ENCODE results near the gene TMEM161A.

Gene TMEM161A

GRCh38 chr19:19111967-19112580 lies 26.2 kb downstream of the TMEM161A start:
- Histone ChIP-seq H2AK5ac (ENCODE audit: low read depth, low read length) (peak overlapping the region; percentile 68), H3K36me3 (replicated peaks in 1 of 2; ENCODE audit: control insufficient read depth in 2 of 2, insufficient read depth in 2 of 2, low read length in 2 of 2) (peaks cover 0 to under 1% of the 10 kb centered on the region in 2 donors), H4K8ac (ENCODE audit: low read depth, low read length) (peak overlapping the region; percentile 89), H3K79me1 (ENCODE audit: low read depth, low read length) (peaks cover 2% of the 10 kb centered on the region), H2BK15ac (ENCODE audit: low read length) (no peak overlapping the region), H3K9ac (ENCODE audit: low read depth, low read length, poor library complexity) (no peak overlapping the region), H3K14ac (ENCODE audit: low read length) (no peak overlapping the region), H3K4me3 (ENCODE audit: low read length in 2 of 2) (peak overlapping the region in 1 of 2 donors; percentile 39), H3K23ac (ENCODE audit: low read depth, low read length, poor library complexity) (peak overlapping the region; percentile 2), H3K27ac (replicated peaks; ENCODE audit: low read length) (no peak overlapping the region), H3K27me3 (ENCODE audit: control insufficient read depth in 3 of 3, insufficient read depth in 3 of 3, low read depth in 1 of 3, low read length in 3 of 3) (no peaks in the 10 kb centered on the region), H2BK5ac (ENCODE audit: low read length) (no peak overlapping the region), H3K9me3 (replicated peaks in 1 of 2; ENCODE audit: control insufficient read depth in 2 of 2, insufficient read depth in 1 of 2, low read depth in 1 of 2, low read length in 2 of 2) (no peaks in the 10 kb centered on the region), H4K91ac (ENCODE audit: low read depth, low read length, poor library complexity) (no peak overlapping the region), H3K4me2 (ENCODE audit: insufficient read depth, low read length, poor library complexity, severe bottlenecking) (no peak overlapping the region), H2BK12ac (ENCODE audit: low read length) (peak overlapping the region; percentile 46), H3K4ac (ENCODE audit: low read length) (no peak overlapping the region), H2AFZ (ENCODE audit: low read length) (no peak overlapping the region), H3K4me1 (ENCODE audit: control insufficient read depth in 2 of 2, insufficient read depth in 1 of 2, low read depth in 1 of 2, low read length in 2 of 2) (peaks cover 8 to 9% of the 10 kb centered on the region in 2 donors), H2BK120ac (ENCODE audit: low read depth, low read length) (no peak overlapping the region), H3K18ac (ENCODE audit: low read length) (no peak overlapping the region)
- no CpG with 5 or more reads among the region's 9 CpGs for whole genome bisulfite sequencing, 2 donors (ENCODE audit: extremely low coverage in 2 of 2, insufficient read length in 2 of 2, insufficient replicate concordance in 1 of 2)
- DNase-seq (ENCODE audit: low spot score) = no peak

GRCh38 chr19:19111136-19111835 lies 27.0 kb downstream of the TMEM161A start:
- Histone ChIP-seq H3K36me3 (replicated peaks in 1 of 2; ENCODE audit: control insufficient read depth in 2 of 2, insufficient read depth in 2 of 2, low read length in 2 of 2) (no peaks in the 10 kb centered on the region), H3K4me2 (ENCODE audit: insufficient read depth, low read length, poor library complexity, severe bottlenecking) (no peak overlapping the region), H2BK120ac (ENCODE audit: low read depth, low read length) (no peak overlapping the region), H3K27me3 (ENCODE audit: control insufficient read depth in 3 of 3, insufficient read depth in 3 of 3, low read depth in 1 of 3, low read length in 3 of 3) (no peaks in the 10 kb centered on the region), H3K9me3 (replicated peaks in 1 of 2; ENCODE audit: control insufficient read depth in 2 of 2, insufficient read depth in 1 of 2, low read depth in 1 of 2, low read length in 2 of 2) (no peaks in the 10 kb centered on the region), H2BK5ac (ENCODE audit: low read length) (peak overlapping the region; percentile 53), H3K9ac (ENCODE audit: low read depth, low read length, poor library complexity) (peak overlapping the region; percentile 21), H2AFZ (ENCODE audit: low read length) (no peak overlapping the region), H3K27ac (replicated peaks; ENCODE audit: low read length) (no peak overlapping the region), H3K4ac (ENCODE audit: low read length) (no peak overlapping the region), H3K79me1 (ENCODE audit: low read depth, low read length) (peaks cover 2% of the 10 kb centered on the region), H2BK12ac (ENCODE audit: low read length) (peak overlapping the region; percentile 41), H2BK15ac (ENCODE audit: low read length) (no peak overlapping the region), H4K8ac (ENCODE audit: low read depth, low read length) (no peak overlapping the region), H2AK5ac (ENCODE audit: low read depth, low read length) (peak overlapping the region; percentile 75), H4K91ac (ENCODE audit: low read depth, low read length, poor library complexity) (no peak overlapping the region), H3K18ac (ENCODE audit: low read length) (peak overlapping the region; percentile 38), H3K4me3 (ENCODE audit: low read length in 2 of 2) (no peak overlapping the region), H3K23ac (ENCODE audit: low read depth, low read length, poor library complexity) (peak overlapping the region; percentile 89), H3K4me1 (ENCODE audit: control insufficient read depth in 2 of 2, insufficient read depth in 1 of 2, low read depth in 1 of 2, low read length in 2 of 2) (peaks cover 9% of the 10 kb centered on the region in 2 donors), H3K14ac (ENCODE audit: low read length) (peak overlapping the region; percentile 94)
- no peak for DNase-seq (ENCODE audit: low spot score)
- no CpG with 5 or more reads among the region's 15 CpGs for WGBS, 2 donors (ENCODE audit: extremely low coverage in 2 of 2, insufficient read length in 2 of 2, insufficient replicate concordance in 1 of 2)

GRCh38 chr19:19110410-19111135 lies 27.7 kb downstream of the TMEM161A start:
- H2AFZ ChIP-seq (ENCODE audit: low read length) = peak overlapping the region; percentile 40
- no peak for DNase-seq (ENCODE audit: low spot score)
- H2BK12ac ChIP-seq (ENCODE audit: low read length) = peak overlapping the region; percentile 41
- H4K91ac ChIP-seq (ENCODE audit: low read depth, low read length, poor library complexity) = no peak overlapping the region
- no peak overlapping the region for H3K4me3 ChIP-seq (ENCODE audit: low read length in 2 of 2)
- no peak overlapping the region for H3K4ac ChIP-seq (ENCODE audit: low read length)
- peak overlapping the region; percentile 70 for H3K9ac ChIP-seq (ENCODE audit: low read depth, low read length, poor library complexity)
- H3K79me1 ChIP-seq (ENCODE audit: low read depth, low read length) = peaks cover 2% of the 10 kb centered on the region
- H3K4me1 ChIP-seq (ENCODE audit: control insufficient read depth in 2 of 2, insufficient read depth in 1 of 2, low read depth in 1 of 2, low read length in 2 of 2) = peaks cover 14 to 15% of the 10 kb centered on the region in 2 donors
- peak overlapping the region; percentile 53 for H2BK5ac ChIP-seq (ENCODE audit: low read length)
- H3K4me2 ChIP-seq (ENCODE audit: insufficient read depth, low read length, poor library complexity, severe bottlenecking) = peak overlapping the region; percentile 11
- H2BK120ac ChIP-seq (ENCODE audit: low read depth, low read length) = no peak overlapping the region
- H2BK15ac ChIP-seq (ENCODE audit: low read length) = no peak overlapping the region
- H3K14ac ChIP-seq (ENCODE audit: low read length) = peak overlapping the region; percentile 94
- H3K27ac ChIP-seq (replicated peaks; ENCODE audit: low read length) = no peak overlapping the region
- no CpG with 5 or more reads among the region's 66 CpGs for WGBS, 2 donors (ENCODE audit: extremely low coverage in 2 of 2, insufficient read length in 2 of 2, insufficient replicate concordance in 1 of 2)
- H4K8ac ChIP-seq (ENCODE audit: low read depth, low read length) = peak overlapping the region; percentile 17
- H3K27me3 ChIP-seq (ENCODE audit: control insufficient read depth in 3 of 3, insufficient read depth in 3 of 3, low read depth in 1 of 3, low read length in 3 of 3) = no peaks in the 10 kb centered on the region
- H3K23ac ChIP-seq (ENCODE audit: low read depth, low read length, poor library complexity) = peak overlapping the region; percentile 89
- no peaks in the 10 kb centered on the region for H3K36me3 ChIP-seq (replicated peaks in 1 of 2; ENCODE audit: control insufficient read depth in 2 of 2, insufficient read depth in 2 of 2, low read length in 2 of 2)
- peak overlapping the region; percentile 57 for H3K18ac ChIP-seq (ENCODE audit: low read length)
- H2AK5ac ChIP-seq (ENCODE audit: low read depth, low read length) = peak overlapping the region; percentile 75
- H3K9me3 ChIP-seq (replicated peaks in 1 of 2; ENCODE audit: control insufficient read depth in 2 of 2, insufficient read depth in 1 of 2, low read depth in 1 of 2, low read length in 2 of 2) = no peaks in the 10 kb centered on the region

- H3K4me3 ChIP-seq (ENCODE audit: low read length in 2 of 2) = no peak overlapping the region
- DNase-seq (ENCODE audit: low spot score) = no peak
- no peak overlapping the region for H3K4ac ChIP-seq (ENCODE audit: low read length)
Observed at GRCh38 chr19:19109601-19110000, 28.7 kb downstream of the TMEM161A start.

More at GRCh38 chr19:19109601-19110000, 28.7 kb downstream of the TMEM161A start:
- Histone ChIP-seq H3K4me1 (ENCODE audit: control insufficient read depth in 2 of 2, insufficient read depth in 1 of 2, low read depth in 1 of 2, low read length in 2 of 2) (peaks cover 14 to 19% of the 10 kb centered on the region in 2 donors), H2BK15ac (ENCODE audit: low read length) (no peak overlapping the region), H3K27ac (replicated peaks; ENCODE audit: low read length) (no peak overlapping the region), H4K8ac (ENCODE audit: low read depth, low read length) (no peak overlapping the region), H3K18ac (ENCODE audit: low read length) (no peak overlapping the region), H4K91ac (ENCODE audit: low read depth, low read length, poor library complexity) (no peak overlapping the region), H3K23ac (ENCODE audit: low read depth, low read length, poor library complexity) (no peak overlapping the region), H2BK5ac (ENCODE audit: low read length) (no peak overlapping the region), H3K79me1 (ENCODE audit: low read depth, low read length) (peaks cover 2% of the 10 kb centered on the region), H3K27me3 (ENCODE audit: control insufficient read depth in 3 of 3, insufficient read depth in 3 of 3, low read depth in 1 of 3, low read length in 3 of 3) (no peaks in the 10 kb centered on the region), H2AFZ (ENCODE audit: low read length) (no peak overlapping the region), H3K14ac (ENCODE audit: low read length) (no peak overlapping the region), H2BK12ac (ENCODE audit: low read length) (no peak overlapping the region), H2BK120ac (ENCODE audit: low read depth, low read length) (no peak overlapping the region), H3K4me2 (ENCODE audit: insufficient read depth, low read length, poor library complexity, severe bottlenecking) (no peak overlapping the region), H3K9me3 (replicated peaks in 1 of 2; ENCODE audit: control insufficient read depth in 2 of 2, insufficient read depth in 1 of 2, low read depth in 1 of 2, low read length in 2 of 2) (no peaks in the 10 kb centered on the region), H3K9ac (ENCODE audit: low read depth, low read length, poor library complexity) (no peak overlapping the region), H3K36me3 (replicated peaks in 1 of 2; ENCODE audit: control insufficient read depth in 2 of 2, insufficient read depth in 2 of 2, low read length in 2 of 2) (no peaks in the 10 kb centered on the region), H2AK5ac (ENCODE audit: low read depth, low read length) (no peak overlapping the region)
- WGBS, 2 donors (ENCODE audit: extremely low coverage in 2 of 2, insufficient read length in 2 of 2, insufficient replicate concordance in 1 of 2) = no CpG with 5 or more reads among the region's 9 CpGs

All from neuronal stem cell (in vitro differentiated cells).